Stimulated activated CD8-positive, alpha-beta memory T cell treated with anti-CD3 and anti-CD28 coated beads, Interleukin-15, amount 100 ng/mL, for 24 hours (primary cell): ENCODE results near the gene GRIA3.

Experiments
- DNase-seq: peaks from one replicate; pipeline ENCODE4 v3.0.0-alpha.2; 2020; ENCODE audit warnings: low read depth

GRIA3 gene

DNA sequence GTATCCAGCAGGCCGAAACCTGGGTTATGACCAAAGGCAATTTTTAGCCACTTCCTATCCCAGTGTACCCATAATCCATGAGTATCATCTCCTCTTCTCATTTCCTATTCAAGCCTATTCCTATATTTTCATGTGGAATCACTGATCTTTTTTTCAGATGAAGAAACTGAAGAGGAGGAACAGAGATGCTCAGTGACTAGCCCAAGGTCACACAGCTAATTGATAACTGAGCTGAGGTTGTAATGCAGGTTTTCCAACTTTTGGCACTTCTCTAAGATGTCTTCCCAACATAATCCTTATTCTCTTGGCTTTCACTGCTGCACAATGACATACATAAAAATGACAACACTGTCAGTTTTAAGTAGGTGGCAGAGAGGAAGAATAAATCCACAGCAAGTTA is 15.3 kb downstream of the GRIA3 start:
- DNase-seq = no peak

GRCh38 chrX:123201720-123202119 is 17.6 kb downstream of the GRIA3 start:
- no peak for DNase-seq

DNA sequence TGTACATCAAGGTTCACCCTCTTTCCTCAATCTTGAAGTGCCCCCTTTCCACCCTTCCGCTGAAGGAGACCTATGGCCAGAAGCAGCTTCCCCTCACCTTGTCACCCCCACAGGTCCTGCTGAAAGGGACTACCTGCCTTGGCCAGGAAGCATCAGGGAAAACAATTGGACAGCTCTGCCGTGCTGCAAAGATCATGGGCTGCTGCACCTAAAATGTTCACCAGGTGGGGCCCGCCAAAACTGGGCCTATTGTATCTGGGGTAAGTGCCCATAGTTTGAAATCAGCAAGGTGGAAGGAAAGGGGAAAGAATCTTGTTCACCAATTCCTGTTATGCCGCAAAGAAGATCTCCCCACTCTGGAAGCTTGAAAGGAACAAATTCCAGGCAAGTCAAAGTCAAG is 18.4 kb downstream of the GRIA3 start:
- DNase-seq = no peak

GRCh38 chrX:123203772-123204171 is 19.7 kb downstream of the GRIA3 start:
- DNase-seq = no peak

GRCh38 chrX:123206176-123206575 is 22.1 kb downstream of the GRIA3 start:
- no peak for DNase-seq

DNA sequence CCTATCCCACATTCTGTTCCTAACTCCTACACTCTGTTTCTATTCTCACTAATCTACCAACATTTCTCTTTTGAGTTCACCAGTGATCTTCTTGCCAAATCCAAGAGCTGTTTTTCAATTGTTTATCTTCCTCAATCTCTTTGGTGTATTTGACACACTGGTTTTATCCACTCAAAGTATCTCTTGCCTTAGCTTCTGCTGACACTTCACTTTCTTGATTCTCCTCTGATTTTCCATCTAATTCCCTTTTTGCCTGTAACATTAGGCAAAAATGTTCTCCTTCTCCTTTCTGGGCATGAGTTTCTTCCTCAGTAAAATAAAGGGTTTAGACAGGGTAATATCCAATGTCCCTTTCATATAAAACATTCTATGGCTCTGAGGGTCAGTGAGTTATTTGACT is 26.2 kb downstream of the GRIA3 start:
- no peak for DNase-seq

DNA sequence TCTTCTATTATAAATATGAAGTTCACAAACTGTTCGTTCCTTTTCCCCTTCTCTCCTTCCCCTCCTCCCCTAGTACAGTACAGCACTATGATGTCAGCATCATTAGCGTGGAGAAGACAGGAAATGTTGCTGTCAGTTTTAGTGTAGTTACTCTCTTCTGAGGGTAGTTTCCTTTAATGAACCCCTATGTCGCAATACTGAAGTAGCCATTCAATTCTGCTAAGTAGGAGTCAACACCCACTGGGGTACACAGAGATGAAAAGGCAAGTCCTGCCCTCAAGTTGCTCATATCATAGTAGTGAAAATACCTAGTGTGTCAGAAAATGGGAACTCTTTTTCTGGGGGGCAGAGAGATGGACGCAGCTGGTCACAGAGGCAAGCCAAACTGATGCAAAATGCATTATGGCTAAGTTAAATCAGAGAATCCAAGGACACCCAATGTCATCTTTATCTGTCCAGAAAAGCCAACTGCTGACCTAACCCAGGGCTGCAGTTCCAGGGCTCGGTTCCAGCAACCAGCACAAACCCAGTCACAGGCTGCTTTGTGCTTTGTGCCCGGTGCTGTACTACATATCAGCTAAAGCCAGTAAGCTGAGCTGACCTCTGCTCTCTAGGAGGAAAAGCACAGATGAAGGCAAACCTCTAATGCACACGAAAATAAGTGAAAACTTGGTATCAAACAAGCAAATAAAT is 31.5 kb downstream of the GRIA3 start:
- no peak for DNase-seq

- no peak for DNase-seq
Measured at GRCh38 chrX:123217077-123217476, 33.0 kb downstream of the GRIA3 start.

DNA sequence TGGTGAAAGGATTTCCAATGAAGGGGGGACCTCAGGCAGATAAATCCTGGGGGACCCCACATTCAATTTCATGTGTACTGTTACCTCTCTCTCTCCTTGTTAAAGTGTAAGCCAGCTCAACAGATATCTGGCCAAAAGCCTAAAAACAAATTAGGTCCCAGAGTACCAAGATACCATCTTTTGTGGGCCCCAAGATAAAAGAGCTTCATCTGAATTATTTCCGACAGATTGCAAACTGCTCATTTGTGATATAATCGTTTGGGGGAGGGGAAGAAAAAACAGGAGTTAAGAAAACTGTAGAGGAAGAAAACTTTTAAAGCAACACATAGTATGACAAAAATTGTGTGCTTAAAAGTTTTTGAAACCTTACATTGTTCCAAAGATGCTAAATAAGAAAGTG is 33.6 kb downstream of the GRIA3 start:
- DNase-seq = no peak

DNA sequence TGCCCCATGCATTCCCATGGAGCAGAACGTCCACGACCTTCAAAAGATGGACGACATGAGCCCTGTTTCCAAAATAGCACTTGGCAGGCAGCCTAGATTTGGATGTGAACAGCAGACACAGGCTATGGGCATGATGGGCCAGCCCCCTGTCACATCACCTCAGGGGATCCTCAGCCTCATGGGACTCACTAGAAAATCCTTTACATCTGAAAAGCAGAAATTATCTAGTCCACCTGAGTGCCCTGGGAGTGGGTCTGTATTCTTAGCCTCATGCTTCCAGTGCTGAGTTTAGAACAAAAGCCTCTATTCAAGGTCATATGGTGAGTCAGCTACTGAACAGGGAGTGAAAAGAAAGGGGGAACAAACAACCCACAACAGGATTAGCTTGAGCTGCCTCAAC is 35.8 kb downstream of the GRIA3 start:
- no peak for DNase-seq

DNA sequence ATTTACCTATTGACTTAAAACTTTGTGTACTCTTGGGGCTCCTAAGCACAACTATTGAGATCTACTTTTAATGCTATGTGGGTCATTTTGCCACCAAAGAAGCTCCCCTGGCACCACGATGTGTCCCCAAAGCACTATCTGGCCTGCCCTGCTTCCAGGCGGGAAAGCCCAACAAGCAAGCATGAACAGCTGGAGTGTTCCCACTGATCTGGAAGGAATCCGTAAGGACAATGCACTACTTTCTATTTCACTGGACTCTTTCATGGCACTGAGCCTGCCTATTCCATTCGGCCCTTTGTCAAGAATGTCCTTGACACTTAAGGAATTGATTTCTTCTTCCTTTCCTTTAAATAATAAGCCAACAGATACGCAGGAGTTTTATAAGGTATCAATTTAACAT is 38.8 kb downstream of the GRIA3 start:
- no peak for DNase-seq

DNA sequence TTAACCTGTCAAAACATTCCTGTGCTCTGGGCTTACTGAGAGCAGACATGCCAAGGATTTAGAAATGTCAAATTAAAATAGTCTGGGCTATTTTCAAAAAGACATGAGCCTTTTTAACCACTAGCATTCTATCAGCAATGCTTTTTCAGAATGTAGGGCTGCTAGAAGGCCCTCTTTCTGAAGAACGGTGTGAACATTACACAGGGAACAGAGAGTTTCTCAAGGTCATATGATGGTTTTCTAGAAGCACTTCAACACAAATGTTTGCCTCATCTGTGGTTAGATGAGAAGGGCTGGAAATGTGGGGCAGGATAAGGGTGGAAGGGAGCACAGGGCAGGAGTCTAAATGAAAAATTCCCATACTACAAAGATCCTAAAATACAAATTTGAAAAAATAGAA is 39.3 kb downstream of the GRIA3 start:
- DNase-seq = no peak

DNA sequence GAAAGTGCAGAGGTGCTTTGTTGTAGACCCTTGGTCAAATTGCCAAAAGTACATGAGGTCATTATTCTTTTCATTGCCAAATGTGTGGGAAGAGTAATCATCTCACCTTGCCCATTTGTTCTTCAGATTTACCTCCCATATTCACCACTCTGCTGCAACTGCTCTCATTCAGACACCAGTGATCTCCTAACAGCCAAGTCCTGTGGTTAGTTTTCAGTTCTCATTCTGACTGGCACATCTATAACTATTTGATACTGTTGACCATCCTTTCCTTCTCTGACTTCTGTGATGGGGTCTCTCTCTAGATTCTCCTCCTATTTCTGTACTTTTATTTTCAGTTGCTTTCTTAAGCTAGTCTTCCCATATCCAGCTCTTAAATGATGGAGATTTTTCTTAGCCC is 39.8 kb downstream of the GRIA3 start:
- no peak for DNase-seq

GRCh38 chrX:123230798-123231197 is 46.7 kb downstream of the GRIA3 start:
- no peak for DNase-seq

- DNase-seq = no peak
Measured at GRCh38 chrX:123236859-123237258, 52.8 kb downstream of the GRIA3 start.

DNA sequence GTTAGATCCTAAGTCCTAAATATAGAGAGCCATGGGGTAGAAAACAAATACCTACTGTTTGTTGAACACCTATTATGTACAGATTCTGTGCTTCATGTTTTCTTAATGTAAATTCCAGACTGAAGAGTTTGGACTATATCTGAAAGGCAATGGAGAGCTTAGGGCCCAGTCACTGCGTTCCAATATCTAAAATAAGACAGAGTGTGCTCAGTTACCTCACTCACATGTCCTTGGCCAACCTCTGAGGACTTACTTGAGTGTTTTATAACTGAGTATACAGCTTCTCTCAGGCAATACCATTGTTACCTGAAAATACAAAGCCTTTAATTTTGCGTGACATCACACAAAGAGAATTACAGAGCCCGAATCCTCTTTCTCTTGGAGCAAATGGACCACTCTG is 53.2 kb downstream of the GRIA3 start:
- no peak for DNase-seq

GRCh38 chrX:123254457-123254856 is 70.4 kb downstream of the GRIA3 start:
- no peak for DNase-seq

DNA sequence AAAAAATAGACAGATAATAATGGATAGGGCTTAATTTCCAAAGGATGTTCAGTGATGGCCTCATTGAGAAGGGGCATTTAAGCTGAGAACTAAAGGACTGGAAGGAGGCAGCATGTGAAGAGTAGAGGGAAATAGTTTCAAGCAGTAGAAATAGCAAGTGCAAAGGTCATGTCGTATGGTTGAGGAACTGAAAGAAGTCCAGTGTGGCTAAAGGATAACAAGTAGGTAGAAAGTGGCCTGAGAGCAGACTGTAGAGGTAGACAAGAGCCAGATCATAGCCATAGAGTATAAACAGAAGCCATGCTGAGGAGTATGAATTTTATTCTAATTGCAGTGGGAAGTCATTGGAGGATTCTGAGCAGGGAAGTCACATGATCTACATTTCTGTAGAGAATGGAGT is 72.3 kb downstream of the GRIA3 start:
- DNase-seq = no peak

DNA sequence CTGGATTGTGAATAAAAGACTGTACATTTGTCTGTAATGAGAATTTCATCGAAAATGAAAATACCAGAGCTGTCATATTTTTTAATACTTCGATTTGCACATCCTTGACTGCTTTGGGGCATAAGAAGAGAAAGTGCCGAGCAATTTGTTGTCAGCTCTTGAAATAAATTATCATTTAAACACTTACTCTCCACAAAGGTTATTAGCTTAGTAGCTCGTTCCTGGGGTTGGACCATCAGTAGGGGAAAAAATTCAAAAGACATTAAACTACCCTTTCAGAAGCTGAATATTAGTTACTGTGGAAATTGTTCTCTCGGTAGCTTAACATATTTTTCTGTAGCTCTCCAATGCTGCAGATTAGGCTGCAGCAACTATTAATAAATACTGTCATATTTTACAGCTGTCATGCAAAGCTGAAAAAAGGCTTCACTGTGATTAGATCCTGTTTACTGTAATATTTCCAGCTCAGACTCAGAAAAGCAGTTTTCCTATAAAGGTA is 76.9 kb downstream of the GRIA3 start:
- no peak for DNase-seq

DNA sequence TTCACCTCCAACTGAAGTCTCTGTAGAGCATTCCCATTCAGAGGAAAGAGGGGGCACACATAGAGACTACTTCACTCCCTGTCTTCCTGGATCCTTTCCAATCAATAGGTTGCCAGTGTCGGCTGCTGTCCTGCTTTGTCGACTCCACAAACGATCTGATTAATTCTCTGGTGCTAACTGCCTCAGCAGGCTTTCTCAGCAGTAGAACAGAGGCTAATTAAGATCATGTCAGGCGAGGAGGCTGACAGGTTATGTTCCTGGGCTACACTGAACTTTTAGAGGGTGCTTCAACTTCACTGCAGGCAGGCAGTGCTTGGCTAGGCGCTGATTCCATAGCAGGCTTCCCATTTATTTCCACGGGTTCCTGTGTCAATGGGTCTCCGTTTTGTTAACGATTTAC is 79.2 kb downstream of the GRIA3 start:
- no peak for DNase-seq

GRCh38 chrX:123263747-123264146 is 79.7 kb downstream of the GRIA3 start:
- DNase-seq = no peak

- no peak for DNase-seq
Measured at GRCh38 chrX:123267220-123267619, 83.1 kb downstream of the GRIA3 start.

GRCh38 chrX:123271902-123272301 is 87.8 kb downstream of the GRIA3 start:
- DNase-seq = no peak

DNA sequence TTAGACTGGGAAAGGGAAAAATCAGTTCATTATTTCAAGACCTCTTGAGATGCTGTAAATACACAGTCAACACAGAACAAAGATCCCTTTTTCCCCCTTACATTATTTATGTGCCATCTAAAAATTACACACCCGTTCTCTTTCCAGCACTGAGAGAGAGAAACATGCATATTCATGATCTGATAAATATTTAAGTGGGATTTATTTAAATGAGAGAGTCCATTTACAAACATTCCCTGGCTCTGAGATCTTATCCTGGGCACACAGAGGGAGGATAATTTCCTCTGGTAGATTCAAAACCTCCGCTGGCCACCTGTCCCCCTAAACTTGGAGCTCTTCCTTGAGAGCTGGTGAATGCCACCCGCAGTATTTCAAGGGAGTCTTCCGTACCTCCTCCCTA is 88.6 kb downstream of the GRIA3 start:
- no peak for DNase-seq

DNA sequence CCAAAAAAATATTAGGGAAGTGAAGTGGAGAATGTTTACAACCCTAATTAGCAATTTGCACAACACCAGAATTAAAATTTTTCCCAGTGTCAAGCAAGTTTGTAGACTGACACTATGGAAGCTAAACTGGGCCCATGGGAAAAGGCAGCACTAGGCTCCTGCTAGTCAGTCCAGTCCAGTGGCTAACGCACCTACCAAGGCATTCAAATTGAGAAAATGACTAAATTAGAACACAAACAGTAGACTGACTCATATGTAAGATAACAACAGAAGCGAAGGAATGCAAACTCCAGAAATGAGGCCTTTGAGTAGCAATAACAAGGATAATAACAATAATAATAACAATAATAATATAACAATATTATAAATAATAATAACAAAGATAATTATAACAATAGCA is 90.7 kb downstream of the GRIA3 start:
- no peak for DNase-seq
